GM08714 (cell line): Measurements from ENCODE around the gene AP2A1.

Experiments used
- H3K4me3 ChIP-seq: fragments of 200-500 bp; sonication (Bioruptor generic); 2 replicates; pipeline ENCODE4 v1.5.1; 2014; ENCODE audit warnings: mild to moderate bottlenecking, low read length, inconsistent platforms
- ZNF274 ChIP-seq: IDR thresholded peaks from 2 replicates; pipeline ENCODE4 v1.6.1; 2012; ENCODE audit warnings: mild to moderate bottlenecking, low read depth, low read length

Gene AP2A1

DNA sequence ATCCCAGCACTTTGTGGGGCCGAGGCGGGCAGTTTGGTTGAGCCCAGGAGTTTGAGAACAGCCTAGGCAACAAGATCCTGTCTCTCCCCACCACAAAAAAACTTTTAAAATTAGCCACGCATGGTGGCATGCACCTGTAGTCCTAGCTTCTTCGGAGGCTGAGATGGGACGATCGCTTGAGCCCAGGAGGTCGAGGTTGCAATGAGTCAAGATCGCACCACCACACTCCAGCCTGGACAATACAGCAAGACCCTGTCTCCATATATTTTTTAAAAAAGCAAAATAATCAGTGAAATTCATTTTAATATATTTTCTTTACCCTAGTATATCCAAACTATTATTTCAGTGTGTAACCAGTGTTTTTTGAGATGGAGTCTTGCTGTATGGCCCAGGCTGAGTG, 8.2 kb downstream of the AP2A1 start:
- no peak for TF ChIP-seq ZNF274
- no peak overlapping the region for H3K4me3 ChIP-seq

GRCh38 chr19:49775742-49776370, 9.1 kb downstream of the AP2A1 start:
- TF ChIP-seq ZNF274: no peak
- H3K4me3 ChIP-seq: no peak overlapping the region

DNA sequence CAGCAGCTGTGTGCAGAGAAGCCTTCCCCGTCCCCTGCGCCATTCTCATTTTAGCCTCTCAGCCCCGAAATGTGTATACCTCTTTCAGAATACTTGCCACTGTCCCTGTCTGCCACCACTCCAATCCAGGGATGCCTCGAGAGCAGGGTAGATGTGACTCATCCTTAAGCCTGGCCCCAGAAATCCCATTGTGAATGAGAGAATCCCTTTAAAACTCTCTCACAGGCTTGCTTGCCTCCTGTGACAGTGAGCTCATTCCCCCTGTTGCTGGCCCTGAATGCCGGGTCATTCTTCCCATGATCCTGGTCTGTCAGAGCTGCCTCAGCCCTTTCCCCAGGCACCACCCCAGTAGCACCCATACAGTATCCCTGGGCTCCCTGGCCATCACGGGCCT, 9.6 kb downstream of the AP2A1 start:
- H3K4me3 ChIP-seq: no peak overlapping the region
- TF ChIP-seq ZNF274: no peak

GRCh38 chr19:49779731-49780555, 13.1 kb downstream of the AP2A1 start:
- TF ChIP-seq ZNF274: no peak
- H3K4me3 ChIP-seq: no peak overlapping the region

DNA sequence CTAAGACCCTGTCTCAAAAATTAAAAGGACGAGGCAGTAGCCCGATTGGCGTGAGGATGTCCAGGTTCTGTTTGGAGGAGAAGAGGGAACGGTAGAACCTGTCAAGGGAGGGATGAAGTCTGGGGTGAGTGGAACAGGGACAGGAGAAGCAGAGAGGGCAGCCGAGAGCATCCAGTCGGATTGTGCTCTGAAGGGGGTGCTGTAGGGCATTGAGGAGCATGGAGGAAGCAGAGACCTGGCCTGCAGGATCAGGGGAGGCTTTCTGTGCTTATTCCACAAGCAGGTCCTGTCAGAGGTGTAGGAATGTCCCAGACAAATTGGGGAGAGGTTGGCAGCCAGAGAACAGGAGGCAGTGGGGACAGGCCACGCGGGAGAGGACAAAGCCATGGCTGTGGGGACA, 14.1 kb downstream of the AP2A1 start:
- TF ChIP-seq ZNF274: no peak
- no peak overlapping the region for H3K4me3 ChIP-seq

DNA sequence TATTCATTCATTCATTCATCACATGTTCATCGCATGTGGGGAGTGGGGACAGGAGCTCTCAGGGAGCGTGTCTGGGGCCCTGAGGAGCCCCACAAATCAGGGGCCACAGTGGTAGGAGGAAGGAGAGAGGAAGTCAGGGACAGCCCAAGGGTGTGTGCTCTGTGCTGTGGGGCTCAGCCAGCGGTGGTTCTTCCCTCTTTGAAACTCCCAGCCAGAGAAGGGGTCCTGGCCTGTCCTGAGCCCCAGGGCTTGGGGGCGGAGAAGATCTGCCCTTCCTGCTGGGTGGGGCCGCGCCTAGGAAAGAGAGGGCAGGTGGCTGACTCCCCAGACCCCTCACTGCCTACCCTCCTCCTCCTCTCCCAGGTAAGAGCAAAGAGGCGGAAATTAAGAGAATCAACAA, 14.6 kb downstream of the AP2A1 start:
- TF ChIP-seq ZNF274: no peak

GRCh38 chr19:49782515-49782914, 15.7 kb downstream of the AP2A1 start:
- H3K4me3 ChIP-seq: no peak overlapping the region
- TF ChIP-seq ZNF274: no peak

More for the DNA sequence above, 14.6 kb downstream of the AP2A1 start:
- H3K4me3 ChIP-seq: no peak overlapping the region

GRCh38 chr19:49786376-49786820, 19.6 kb downstream of the AP2A1 start:
- no peak for TF ChIP-seq ZNF274
- no peak overlapping the region for H3K4me3 ChIP-seq

- TF ChIP-seq ZNF274: no peak
- no peak overlapping the region for H3K4me3 ChIP-seq
These were observed 20.9 kb downstream of the AP2A1 start for GRCh38 chr19:49787746-49788145.

- no peak for TF ChIP-seq ZNF274
- no peak overlapping the region for H3K4me3 ChIP-seq
These were observed 22.1 kb downstream of the AP2A1 start for GRCh38 chr19:49788857-49789256.

GRCh38 chr19:49790866-49791265, 24.1 kb downstream of the AP2A1 start:
- TF ChIP-seq ZNF274: no peak
- H3K4me3 ChIP-seq: no peak overlapping the region

GRCh38 chr19:49791776-49792445, 25.1 kb downstream of the AP2A1 start:
- no peak overlapping the region for H3K4me3 ChIP-seq
- TF ChIP-seq ZNF274: no peak

DNA sequence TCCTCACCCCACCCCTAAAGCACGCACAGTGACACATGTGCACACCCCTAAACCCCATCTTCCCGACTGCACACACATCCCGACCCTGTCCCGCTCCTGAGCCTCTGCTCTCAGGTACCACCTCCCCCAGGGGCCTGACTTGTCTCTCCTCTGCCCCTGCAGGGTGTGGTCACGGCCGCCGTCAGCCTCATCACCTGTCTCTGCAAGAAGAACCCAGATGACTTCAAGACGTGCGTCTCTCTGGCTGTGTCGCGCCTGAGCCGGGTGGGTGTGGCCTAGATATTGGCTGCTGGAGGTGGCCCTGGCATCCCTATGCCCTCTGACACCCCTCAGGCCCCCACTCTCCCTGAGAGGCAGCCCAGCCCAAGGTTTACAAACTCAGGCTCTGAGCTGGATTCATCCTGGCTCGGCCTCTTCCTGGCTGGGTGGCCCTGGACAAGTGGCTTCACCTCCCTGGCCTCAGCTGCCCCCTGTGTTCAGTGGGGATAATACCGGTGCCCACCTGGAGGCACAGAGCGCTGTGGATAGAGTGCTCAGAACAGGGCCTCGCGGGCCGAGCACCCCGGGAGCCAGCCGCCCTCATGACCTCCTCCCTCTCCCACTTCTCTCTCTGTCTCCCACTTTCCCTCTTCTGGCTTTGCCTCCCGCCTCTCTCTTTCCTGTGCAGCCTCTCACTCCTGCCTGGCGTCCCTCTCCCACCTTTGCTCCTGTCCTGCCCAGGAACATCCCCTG, 26.2 kb downstream of the AP2A1 start:
- TF ChIP-seq ZNF274: no peak

GRCh38 chr19:49793561-49793840, 26.7 kb downstream of the AP2A1 start:
- TF ChIP-seq ZNF274: no peak
- no peak overlapping the region for H3K4me3 ChIP-seq

More for the DNA sequence above, 26.2 kb downstream of the AP2A1 start:
- no peak overlapping the region for H3K4me3 ChIP-seq
